Measurements from ENCODE around the gene MTFR1L.
"Not testable (repeated sequence)": the region's sequence is repeated elsewhere in the genome, so short reads cannot be mapped to it uniquely, and the experiment has no call there.

The MTFR1L gene

GRCh38 chr1:25829046-25829445 is 9.3 kb downstream of the MTFR1L start:
- no peak for DNase-seq

- DNase-seq: no peak
Observed at GRCh38 chr1:25831569-25832196, 11.9 kb downstream of the MTFR1L start.

- DNase-seq: no peak
Observed at GRCh38 chr1:25832336-25833037, 12.7 kb downstream of the MTFR1L start.

GRCh38 chr1:25833158-25833557 is 13.4 kb downstream of the MTFR1L start:
- no peak for DNase-seq

- no peak for DNase-seq
Observed at GRCh38 chr1:25834894-25835293, 15.1 kb downstream of the MTFR1L start.

GRCh38 chr1:25836695-25837094 is 16.9 kb downstream of the MTFR1L start:
- DNase-seq: no peak

- no peak for DNase-seq
Observed at GRCh38 chr1:25837262-25837875, 17.6 kb downstream of the MTFR1L start.

- not testable (repeated sequence) for DNase-seq
Observed at GRCh38 chr1:25839808-25840207, 20.1 kb downstream of the MTFR1L start.

- no peak for DNase-seq
Observed at GRCh38 chr1:25843483-25843882, 23.7 kb downstream of the MTFR1L start.

GRCh38 chr1:25844536-25845337 is 25.0 kb downstream of the MTFR1L start:
- DNase-seq: no peak

GRCh38 chr1:25845664-25846063 is 25.9 kb downstream of the MTFR1L start:
- DNase-seq: no peak

- no peak for DNase-seq
Observed at GRCh38 chr1:25847929-25848328, 28.2 kb downstream of the MTFR1L start.

GRCh38 chr1:25848531-25848930 is 28.8 kb downstream of the MTFR1L start:
- DNase-seq: no peak

GRCh38 chr1:25854554-25854953 is 34.8 kb downstream of the MTFR1L start:
- DNase-seq: no peak

GRCh38 chr1:25856856-25857255 is 37.1 kb downstream of the MTFR1L start:
- no peak for DNase-seq

GRCh38 chr1:25858494-25858893 is 38.7 kb downstream of the MTFR1L start:
- no peak for DNase-seq

- peak; percentile 51 for DNase-seq
Observed at GRCh38 chr1:25858906-25859789, 39.4 kb downstream of the MTFR1L start, which contains the start of gene AUNIP. AUNIP (minus strand) TSS chr1:25859457; CDS start chr1:25859357, 100 bp downstream.

GRCh38 chr1:25861316-25862286 is 41.8 kb downstream of the MTFR1L start:
- DNase-seq: no peak

GRCh38 chr1:25862785-25863485 is 43.2 kb downstream of the MTFR1L start:
- no peak for DNase-seq

Data from NCI-H748 treated with DMSO at 0.1 percent for 48 hours (cell line).